Measurements from ENCODE around the gene FSD2.

Gene FSD2

GRCh38 chr15:82712036-82712435 lies 93.8 kb downstream of the FSD2 start:
- H3K4me2 ChIP-seq (ENCODE audit: low read length) = peak overlapping the region; percentile 57
- no peaks in the 10 kb centered on the region; the same call in 1 of the 2 replicates for H4K20me1 ChIP-seq (ENCODE audit: insufficient read depth, low read length)
- H3K9ac ChIP-seq (ENCODE audit: low read length) = no peak overlapping the region
- H3K36me3 ChIP-seq (replicated peaks; ENCODE audit: low read depth, low read length) = no peaks in the 10 kb centered on the region
- H3K79me2 ChIP-seq (ENCODE audit: low read length) = no peaks in the 10 kb centered on the region
- no peaks in the 10 kb centered on the region for H3K9me3 ChIP-seq (ENCODE audit: insufficient read depth, low read length)
- no peaks in the 10 kb centered on the region for H3K27me3 ChIP-seq (ENCODE audit: low read depth, low read length)
- TF ChIP-seq CTCF (IDR thresholded peaks at IDR 0.05; ENCODE audit: low read depth, low read length) = no peak
- TF ChIP-seq EZH2phosphoT487 (IDR thresholded peaks at IDR 0.05; ENCODE audit: low read depth) = no peak
- H3K27ac ChIP-seq (ENCODE audit: low read length) = no peak overlapping the region
- H2AFZ ChIP-seq (ENCODE audit: low read depth, low read length) = no peak overlapping the region
- no peak overlapping the region for H3K4me3 ChIP-seq (ENCODE audit: low read length)
- peaks cover 18% of the 10 kb centered on the region for H3K4me1 ChIP-seq (ENCODE audit: low read length)

- no peaks in the 10 kb centered on the region for H3K9me3 ChIP-seq (ENCODE audit: insufficient read depth, low read length)
- no peak overlapping the region for H2AFZ ChIP-seq (ENCODE audit: low read depth, low read length)
- TF ChIP-seq CTCF (IDR thresholded peaks at IDR 0.05; ENCODE audit: low read depth, low read length) (no peak), EZH2phosphoT487 (IDR thresholded peaks at IDR 0.05; ENCODE audit: low read depth) (no peak)
- no peaks in the 10 kb centered on the region for H3K79me2 ChIP-seq (ENCODE audit: low read length)
- no peaks in the 10 kb centered on the region for H3K36me3 ChIP-seq (replicated peaks; ENCODE audit: low read depth, low read length)
- no peaks in the 10 kb centered on the region for H3K27me3 ChIP-seq (ENCODE audit: low read depth, low read length)
- no peak overlapping the region for H3K9ac ChIP-seq (ENCODE audit: low read length)
- H3K27ac ChIP-seq (ENCODE audit: low read length) = no peak overlapping the region
- H3K4me1 ChIP-seq (ENCODE audit: low read length) = peaks cover 18% of the 10 kb centered on the region
- no peaks in the 10 kb centered on the region; the same call in 1 of the 2 replicates for H4K20me1 ChIP-seq (ENCODE audit: insufficient read depth, low read length)
- H3K4me2 ChIP-seq (ENCODE audit: low read length) = no peak overlapping the region
- no peak overlapping the region for H3K4me3 ChIP-seq (ENCODE audit: low read length)
These were observed 94.9 kb downstream of the FSD2 start for GRCh38 chr15:82710926-82711490.

GRCh38 chr15:82710208-82710555 lies 95.7 kb downstream of the FSD2 start:
- H4K20me1 ChIP-seq (ENCODE audit: insufficient read depth, low read length) = no peaks in the 10 kb centered on the region; the same call in 1 of the 2 replicates
- TF ChIP-seq CTCF (IDR thresholded peaks at IDR 0.05; ENCODE audit: low read depth, low read length) (no peak), EZH2phosphoT487 (IDR thresholded peaks at IDR 0.05; ENCODE audit: low read depth) (no peak)
- no peak overlapping the region for H2AFZ ChIP-seq (ENCODE audit: low read depth, low read length)
- H3K27ac ChIP-seq (ENCODE audit: low read length) = no peak overlapping the region
- H3K4me3 ChIP-seq (ENCODE audit: low read length) = peak overlapping the region; percentile 92
- H3K9ac ChIP-seq (ENCODE audit: low read length) = no peak overlapping the region
- H3K36me3 ChIP-seq (replicated peaks; ENCODE audit: low read depth, low read length) = no peaks in the 10 kb centered on the region
- H3K27me3 ChIP-seq (ENCODE audit: low read depth, low read length) = no peaks in the 10 kb centered on the region
- peaks cover 18% of the 10 kb centered on the region for H3K4me1 ChIP-seq (ENCODE audit: low read length)
- H3K79me2 ChIP-seq (ENCODE audit: low read length) = no peaks in the 10 kb centered on the region
- no peaks in the 10 kb centered on the region for H3K9me3 ChIP-seq (ENCODE audit: insufficient read depth, low read length)
- peak overlapping the region; percentile 87 for H3K4me2 ChIP-seq (ENCODE audit: low read length)

- H3K27ac ChIP-seq (ENCODE audit: low read length) = no peak within 1 kb of the TSS
- H2AFZ ChIP-seq (ENCODE audit: low read depth, low read length) = peak within 1 kb of the TSS; percentile 56; the same call in 1 of the 2 replicates
- peak within 1 kb of the TSS; percentile 92 for H3K4me3 ChIP-seq (ENCODE audit: low read length)
These were observed 96.3 kb downstream of the FSD2 start, which contains the start of gene AP3B2 for GRCh38 chr15:82709421-82710207. Gene AP3B2, minus strand, starts transcription at chr15:82709875. Its CDS starts 169 bp downstream, at chr15:82709706.

More at GRCh38 chr15:82709421-82710207, 96.3 kb downstream of the FSD2 start, which contains the start of gene AP3B2:
- Histone ChIP-seq H3K27me3 (ENCODE audit: low read depth, low read length) (no peaks in the 10 kb centered on the region), H3K9me3 (ENCODE audit: insufficient read depth, low read length) (no peaks in the 10 kb centered on the region), H3K9ac (ENCODE audit: low read length) (peak within 1 kb of the TSS; percentile 49), H3K4me2 (ENCODE audit: low read length) (peak within 1 kb of the TSS; percentile 87), H4K20me1 (ENCODE audit: insufficient read depth, low read length) (no peaks in the 10 kb centered on the region; the same call in 1 of the 2 replicates), H3K4me1 (ENCODE audit: low read length) (peaks cover 18% of the 10 kb centered on the region), H3K36me3 (replicated peaks; ENCODE audit: low read depth, low read length) (no peaks in the 10 kb centered on the region), H3K79me2 (ENCODE audit: low read length) (no peaks in the 10 kb centered on the region)
- TF ChIP-seq CTCF (IDR thresholded peaks at IDR 0.05; ENCODE audit: low read depth, low read length) = no peak
- TF ChIP-seq EZH2phosphoT487 (IDR thresholded peaks at IDR 0.05; ENCODE audit: low read depth) = no peak
